ENCODE measurements around the gene PPP1R15B. TPM values are rescaled to one million over a fixed set of nuclear protein-coding genes. Genes with fewer than 3 reads are reported as not detected.

Gene PPP1R15B
- total and polyA plus RNA-seq, 12 donors, result 6.8 to 58.9 (median 41.8) TPM

- Histone ChIP-seq H3K36me3 (replicated peaks in 1 of 2) (peaks cover 0 to 33% of the 10 kb centered on the region in 2 donors), H3K4me1 (replicated peaks in 1 of 2) (peaks cover 0 to 7% of the 10 kb centered on the region in 2 donors), H3K27ac (peak overlapping the region in 1 of 5 donors; percentile 18), H3K4me3 (no peak overlapping the region), H3K27me3 (no peaks in the 10 kb centered on the region), H3K9me3 (replicated peaks in 1 of 3) (no peaks in the 10 kb centered on the region)
- intact Hi-C loops (cut with DNase I), result no loop called here
- WGBS, 4 donors, result 81 to 98% (median 85%) methylated on average over 3 to 5 of the region's 5 CpGs
- TF ChIP-seq CTCF (IDR thresholded peaks at IDR 0.05) (no peak), POLR2A (IDR thresholded peaks at IDR 0.05) (no peak)
- DNase-seq, result no peak
Measured at GRCh38 chr1:204457666-204458065, 46.0 kb upstream of the PPP1R15B start.

DNA sequence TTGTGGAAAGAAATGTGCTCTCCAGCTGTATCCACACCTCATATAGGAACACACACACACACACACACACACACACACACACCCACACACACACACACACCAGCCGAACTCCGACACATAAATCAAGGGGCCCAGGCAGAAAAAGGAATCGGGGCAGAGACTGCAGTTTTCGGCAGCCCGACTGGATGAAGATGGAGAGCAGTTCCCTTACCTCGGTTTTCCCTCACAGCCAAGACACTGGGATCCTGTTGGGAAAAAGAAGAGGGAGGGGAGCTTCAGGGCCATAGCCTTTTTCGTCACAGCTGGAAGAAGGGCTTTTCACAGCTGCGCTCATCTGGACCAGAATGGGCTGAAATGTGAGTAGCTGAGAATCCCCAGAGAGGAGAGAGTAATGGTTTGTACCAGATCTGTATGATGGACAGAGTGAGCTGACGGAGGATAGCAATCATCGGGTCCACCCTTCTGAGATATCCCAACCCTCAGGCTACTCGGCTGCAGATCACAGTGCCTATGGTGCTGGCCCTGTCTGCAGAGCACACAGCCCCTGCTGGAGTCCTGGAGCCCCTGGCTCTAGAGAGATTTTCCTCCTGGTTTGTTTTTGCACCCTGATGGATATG, 45.3 kb upstream of the PPP1R15B start:
- H3K4me3 ChIP-seq, result no peak overlapping the region
- 40 to 80% (median 62%) methylated on average over 4 to 11 of the region's 11 CpGs for WGBS, 4 donors
- no peak for TF ChIP-seq CTCF (IDR thresholded peaks at IDR 0.05)
- no peak for TF ChIP-seq POLR2A (IDR thresholded peaks at IDR 0.05)
- H3K27ac ChIP-seq, result peak overlapping the region in 1 of 5 donors; percentile 58
- no peaks in the 10 kb centered on the region for H3K27me3 ChIP-seq
- H3K9me3 ChIP-seq (replicated peaks in 1 of 3), result no peaks in the 10 kb centered on the region
- DNase-seq, result no peak
- intact Hi-C loops (cut with DNase I), result no loop called here
- peaks cover 0 to 35% of the 10 kb centered on the region in 2 donors for H3K36me3 ChIP-seq (replicated peaks in 1 of 2)
- H3K4me1 ChIP-seq (replicated peaks in 1 of 2), result peaks cover 0 to 7% of the 10 kb centered on the region in 2 donors

GRCh38 chr1:204455831-204456145, 44.2 kb upstream of the PPP1R15B start:
- intact Hi-C loops (cut with DNase I), result no loop called here
- H3K9me3 ChIP-seq (replicated peaks in 1 of 3), result no peaks in the 10 kb centered on the region
- no peak for DNase-seq
- no peaks in the 10 kb centered on the region for H3K27me3 ChIP-seq
- TF ChIP-seq POLR2A (IDR thresholded peaks at IDR 0.05), result no peak
- no peak for TF ChIP-seq CTCF (IDR thresholded peaks at IDR 0.05)
- WGBS, 4 donors, result 80 to 97% (median 96%) methylated on average over 1 to 9 of the region's 9 CpGs; no CpG with 5 or more reads in 1 of the 4 donors
- H3K36me3 ChIP-seq (replicated peaks in 1 of 2), result peaks cover 0 to 35% of the 10 kb centered on the region in 2 donors
- no peak overlapping the region for H3K27ac ChIP-seq
- H3K4me1 ChIP-seq (replicated peaks in 1 of 2), result peaks cover 0 to 2% of the 10 kb centered on the region in 2 donors
- H3K4me3 ChIP-seq, result no peak overlapping the region

GRCh38 chr1:204455063-204455830, 43.6 kb upstream of the PPP1R15B start:
- Histone ChIP-seq H3K4me3 (no peak overlapping the region), H3K4me1 (replicated peaks in 1 of 2) (no peaks in the 10 kb centered on the region), H3K27ac (no peak overlapping the region), H3K9me3 (replicated peaks in 1 of 3) (no peaks in the 10 kb centered on the region), H3K27me3 (no peaks in the 10 kb centered on the region), H3K36me3 (replicated peaks in 1 of 2) (peaks cover 0 to 35% of the 10 kb centered on the region in 2 donors)
- DNase-seq, result no peak
- TF ChIP-seq POLR2A (IDR thresholded peaks at IDR 0.05), result no peak
- TF ChIP-seq CTCF (IDR thresholded peaks at IDR 0.05), result no peak
- intact Hi-C loops (cut with DNase I), result no loop called here
- WGBS, 4 donors, result 79 to 87% (median 85%) methylated on average over 18 of the region's 18 CpGs
